Measurements from ENCODE around the gene PHYHD1.

GRCh38 chr9:128885376-128885775 is 35.4 kb upstream of the PHYHD1 start:
- TF ChIP-seq CTCF (conservative IDR thresholded peaks at IDR 0.05 in 1 of 2, IDR thresholded peaks at IDR 0.05 in 1 of 2; ENCODE audit: extremely low read depth in 1 of 2, insufficient read depth in 1 of 2, low read depth in 1 of 2, low read length in 2 of 2) (no peak), EZH2 (IDR thresholded peaks at IDR 0.05; ENCODE audit: borderline replicate concordance, low read length) (no peak)
